Activated effector memory CD4-positive, alpha-beta T cell treated with Interleukin-2 at 50 U/mL for 16 hours (primary cell): ENCODE results near the gene C12orf56.

Experiments used
- DNase-seq: peaks from one replicate; pipeline ENCODE4 v3.0.0-alpha.2; 2020

Gene C12orf56, protein sequence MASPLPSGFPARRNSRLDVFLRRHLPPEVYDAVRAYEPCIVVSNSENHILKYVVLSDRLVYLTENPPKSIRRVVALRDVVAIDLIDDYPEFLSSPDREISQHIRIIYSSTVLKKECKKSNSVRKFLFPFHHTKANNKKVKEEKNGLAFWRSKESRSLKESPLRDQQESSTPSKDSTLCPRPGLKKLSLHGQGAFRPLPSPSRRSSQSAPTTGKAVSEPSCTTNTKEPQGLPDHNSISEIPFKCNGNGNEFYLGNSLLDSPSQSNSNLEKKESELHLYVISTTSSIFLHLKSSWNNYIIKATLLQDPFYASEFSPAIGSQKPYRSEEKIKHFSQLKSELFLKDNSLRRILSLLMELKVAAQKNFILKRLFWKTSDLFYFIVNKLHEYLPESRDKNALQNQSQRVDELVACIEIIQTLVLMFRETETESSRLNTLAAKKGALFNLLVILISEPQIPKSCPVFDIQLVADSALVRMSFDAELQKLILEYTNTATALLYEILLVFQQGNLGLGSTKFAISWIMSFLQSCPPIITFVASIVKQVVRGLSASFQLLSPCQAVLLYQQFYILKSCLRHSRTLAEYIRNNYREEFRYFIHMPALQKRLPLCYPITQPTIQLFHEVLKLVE

DNA sequence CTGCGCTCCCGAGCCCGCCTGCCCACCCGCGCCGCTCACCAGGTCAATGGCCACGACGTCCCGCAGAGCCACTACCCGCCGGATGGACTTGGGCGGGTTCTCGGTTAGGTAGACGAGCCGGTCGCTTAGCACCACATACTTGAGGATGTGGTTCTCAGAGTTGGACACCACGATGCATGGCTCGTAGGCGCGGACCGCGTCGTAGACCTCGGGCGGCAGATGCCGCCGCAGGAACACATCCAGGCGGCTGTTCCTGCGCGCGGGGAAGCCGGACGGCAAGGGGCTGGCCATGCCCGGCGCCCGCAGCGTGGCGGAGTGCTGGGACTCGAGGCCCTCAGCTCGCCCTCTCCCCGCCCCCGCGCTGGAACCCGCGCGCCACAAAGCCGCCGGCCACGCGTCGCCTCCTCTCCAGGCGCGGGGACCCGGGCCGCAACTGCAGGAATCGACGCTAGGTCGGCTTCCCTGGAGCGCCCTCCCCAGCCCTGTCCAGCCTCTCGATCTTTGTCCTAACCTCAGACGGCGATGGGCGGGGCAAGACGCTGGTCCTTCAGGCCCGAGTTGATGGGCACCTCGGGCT lies at the start of gene C12orf56:
C12orf56 (minus strand) TSS at position 484 of the 577 bp plus-strand sequence; CDS start at position 291, 193 bp downstream.
- no peak for DNase-seq

DNA sequence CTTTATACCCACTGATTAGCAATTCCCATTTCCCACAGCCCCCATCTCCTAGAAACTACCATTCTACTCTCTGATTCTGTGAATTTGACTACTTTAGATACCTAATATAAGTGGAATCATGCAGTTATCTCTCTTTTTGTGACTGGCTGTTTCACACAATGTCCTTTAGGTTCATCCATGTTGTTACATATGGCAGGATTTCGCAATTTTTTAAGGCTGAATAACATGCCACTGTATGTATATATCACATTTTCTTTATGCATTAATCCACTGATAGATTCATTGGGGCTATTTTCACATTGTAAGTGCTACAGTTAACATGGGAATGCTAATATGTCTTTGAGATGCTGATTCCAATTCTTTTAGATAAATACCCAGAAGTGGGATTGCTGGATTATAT lies 49.5 kb upstream of the C12orf56 start:
- no peak for DNase-seq

- no peak for DNase-seq
These were observed 43.4 kb upstream of the C12orf56 start for GRCh38 chr12:64433915-64434314.

DNA sequence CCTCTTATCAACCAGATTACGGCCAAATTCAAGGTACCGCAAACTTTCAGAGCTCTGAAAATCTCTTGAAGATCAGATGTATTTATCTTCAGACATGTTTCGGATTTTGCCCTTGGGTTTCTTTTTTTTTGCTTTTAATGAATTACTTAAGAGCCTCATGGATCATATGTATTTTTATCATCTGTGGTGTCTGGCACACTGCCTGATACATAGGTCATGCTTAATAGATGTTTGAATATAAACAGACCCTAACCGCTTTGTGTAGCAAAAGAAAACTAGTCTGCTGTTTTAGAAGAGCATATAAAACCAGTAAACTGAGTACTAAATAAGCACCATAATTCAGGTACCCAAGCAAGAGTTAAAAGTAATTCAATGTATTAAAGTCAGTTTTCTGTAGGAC lies 41.2 kb upstream of the C12orf56 start:
- no peak for DNase-seq

- no peak for DNase-seq
These were observed 40.3 kb upstream of the C12orf56 start for GRCh38 chr12:64430886-64431285.

DNA sequence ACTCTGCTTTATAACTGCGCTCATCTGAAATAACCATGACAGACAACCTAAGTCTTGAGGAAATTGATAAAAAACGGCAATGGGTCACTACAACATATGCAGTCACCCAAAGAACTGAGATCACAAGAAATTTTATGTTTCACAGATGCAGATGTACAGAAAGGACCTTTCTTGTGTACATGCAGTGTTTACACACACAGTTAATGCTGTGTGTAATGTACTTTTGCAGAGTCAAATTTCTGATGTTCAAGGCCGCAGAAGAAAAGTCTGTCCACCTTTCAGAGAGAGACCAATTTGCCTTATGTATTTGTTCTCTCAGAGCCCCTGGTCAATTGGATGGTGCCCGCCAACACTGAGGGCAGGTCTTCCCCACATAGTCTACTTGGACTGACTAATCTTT lies 38.4 kb upstream of the C12orf56 start:
- no peak for DNase-seq

DNA sequence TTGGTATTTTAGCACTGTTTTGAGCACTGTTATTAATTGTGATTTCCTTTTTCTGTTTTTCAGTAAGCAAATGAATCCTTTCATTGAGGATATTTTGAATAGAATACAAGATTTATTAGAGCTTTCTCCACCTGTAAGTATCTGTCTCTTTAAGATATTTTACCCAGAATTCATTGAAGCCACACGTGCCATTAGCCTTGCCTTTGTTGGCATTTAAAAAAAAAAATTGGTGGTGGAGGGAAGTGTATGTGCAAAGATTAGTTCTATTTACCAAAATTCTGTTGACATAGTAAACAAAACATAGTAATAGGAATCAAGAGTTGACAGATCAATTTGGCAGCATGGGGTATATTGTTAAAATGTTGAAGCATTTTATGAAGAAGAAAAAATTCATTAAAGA lies 37.4 kb upstream of the C12orf56 start:
- DNase-seq = no peak

DNA sequence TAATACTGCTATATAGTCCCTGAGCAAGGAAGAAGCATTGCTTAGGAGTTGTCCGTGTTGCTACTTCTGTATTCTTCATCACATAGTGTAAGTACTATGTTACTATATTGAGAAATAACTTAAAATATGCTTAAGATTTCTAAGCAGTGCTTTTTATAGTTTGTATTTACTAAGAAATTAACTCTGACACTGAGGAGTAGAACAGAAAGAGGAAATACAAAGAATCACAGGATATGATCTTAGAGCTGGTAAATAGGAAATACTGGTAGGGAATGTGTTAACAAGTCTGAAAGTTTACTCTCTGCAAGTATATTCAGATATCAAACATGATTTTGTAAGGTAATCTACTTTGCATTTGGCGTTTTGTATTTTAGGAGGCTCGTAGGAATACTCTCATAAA lies 29.1 kb upstream of the C12orf56 start:
- DNase-seq = no peak

GRCh38 chr12:64418209-64418608 lies 27.7 kb upstream of the C12orf56 start:
- no peak for DNase-seq

GRCh38 chr12:64413884-64414283 lies 23.3 kb upstream of the C12orf56 start:
- DNase-seq = no peak

DNA sequence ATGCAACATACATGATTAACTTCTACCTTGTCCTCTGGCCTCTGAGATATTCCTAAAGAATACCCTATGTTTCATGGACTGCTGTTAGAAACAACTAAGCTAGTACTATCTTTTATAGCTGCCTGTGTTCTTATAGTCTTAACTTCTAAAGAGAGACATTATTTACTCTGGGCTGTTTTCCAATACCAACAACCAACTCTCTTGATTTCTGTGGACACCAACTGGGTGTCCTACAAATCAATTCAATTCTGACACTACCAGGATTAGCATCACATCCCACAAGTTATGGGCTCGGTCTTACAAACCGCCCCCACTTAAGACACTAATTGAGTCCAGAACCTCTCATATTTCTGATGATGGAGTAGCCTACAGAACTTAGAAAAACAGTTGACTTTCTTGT lies 21.9 kb upstream of the C12orf56 start:
- no peak for DNase-seq

GRCh38 chr12:64411427-64411826 lies 20.9 kb upstream of the C12orf56 start:
- no peak for DNase-seq

GRCh38 chr12:64407342-64408223 lies 17.0 kb upstream of the C12orf56 start:
- DNase-seq = no peak

DNA sequence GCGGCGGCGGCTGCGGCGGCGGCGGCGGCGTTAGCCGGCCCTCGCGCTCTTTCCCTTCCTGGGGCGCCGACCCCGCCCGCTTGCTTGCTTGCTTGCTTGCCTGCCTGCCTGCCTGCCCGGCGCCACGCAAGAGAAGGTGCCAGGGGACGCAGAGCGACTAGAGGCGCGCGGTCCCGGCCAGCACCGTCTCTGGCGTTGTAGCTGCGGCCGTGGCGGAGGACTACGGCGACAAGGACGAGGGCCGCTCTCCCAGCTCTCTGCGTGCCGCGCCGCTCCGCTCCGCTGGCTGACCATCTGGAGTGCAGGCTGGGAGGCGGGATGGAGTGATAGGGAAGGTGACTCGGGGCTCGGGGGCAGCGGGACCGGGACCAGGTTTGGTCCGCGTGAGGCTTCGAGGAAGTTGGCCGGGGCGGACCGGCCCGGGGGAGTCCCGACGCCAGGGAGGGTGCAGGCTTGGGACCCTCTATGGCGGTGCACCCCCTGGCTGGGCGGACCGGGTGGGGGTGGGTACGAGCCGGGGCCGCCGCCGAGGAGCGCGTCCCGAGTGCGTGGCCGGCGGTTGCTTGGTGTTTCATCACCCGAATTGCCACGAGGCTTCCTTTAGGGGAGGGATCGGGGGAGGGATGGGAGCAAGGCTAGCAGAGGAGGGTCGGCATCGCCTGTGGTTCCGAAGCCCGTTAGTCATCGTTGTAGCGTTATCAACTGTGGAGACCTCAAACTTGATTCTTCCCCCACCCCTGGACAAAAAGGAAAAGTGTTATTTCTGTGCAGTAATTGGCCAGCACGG lies 14.1 kb upstream of the C12orf56 start:
- DNase-seq = peak; percentile 46

GRCh38 chr12:64403707-64404469 lies 13.3 kb upstream of the C12orf56 start, which contains the start of gene XPOT:
Gene XPOT, plus strand, starts transcription at chr12:64404392. Its CDS starts 5,644 bp downstream, at chr12:64410036.
- DNase-seq = peak; percentile 92

DNA sequence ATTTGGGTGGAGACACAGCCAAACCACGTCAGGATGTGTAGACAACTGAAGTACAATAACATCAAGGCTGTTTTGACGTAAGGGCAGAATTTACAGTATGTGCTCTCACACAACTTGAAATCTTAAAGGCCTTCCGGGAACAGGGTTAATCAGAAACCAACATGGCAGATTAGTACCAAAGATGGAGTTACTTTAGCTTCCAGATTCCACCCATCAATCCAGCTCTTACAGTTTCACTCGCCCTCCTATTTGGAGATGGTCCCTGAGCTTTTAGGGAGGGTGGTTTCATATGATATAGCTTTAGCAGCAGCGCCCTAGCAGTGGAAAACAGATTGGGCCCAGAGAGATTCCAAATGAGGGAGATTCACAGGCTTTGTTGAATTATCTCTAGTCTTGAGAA lies 11.6 kb upstream of the C12orf56 start:
- no peak for DNase-seq

GRCh38 chr12:64400041-64400440 lies 9.5 kb upstream of the C12orf56 start:
- DNase-seq = peak; percentile 28

DNA sequence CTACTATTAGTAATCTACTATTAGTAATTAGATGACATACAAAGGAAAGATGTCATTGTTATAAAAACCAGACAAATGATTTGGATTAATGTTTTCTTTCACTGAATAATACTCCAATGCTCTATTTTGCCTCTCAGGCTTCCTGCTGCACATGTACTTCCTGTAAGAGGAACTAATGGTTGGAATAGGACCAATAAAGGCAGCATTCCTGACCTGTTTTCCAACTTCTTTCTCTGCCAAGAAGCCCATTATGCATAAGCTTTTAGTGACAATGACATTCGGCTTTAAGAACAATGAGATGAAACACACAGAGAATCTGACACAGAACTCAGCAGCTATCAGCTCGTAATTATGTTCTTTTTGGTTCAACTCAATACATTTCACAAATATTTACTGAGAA lies 5.2 kb upstream of the C12orf56 start:
- DNase-seq = no peak

DNA sequence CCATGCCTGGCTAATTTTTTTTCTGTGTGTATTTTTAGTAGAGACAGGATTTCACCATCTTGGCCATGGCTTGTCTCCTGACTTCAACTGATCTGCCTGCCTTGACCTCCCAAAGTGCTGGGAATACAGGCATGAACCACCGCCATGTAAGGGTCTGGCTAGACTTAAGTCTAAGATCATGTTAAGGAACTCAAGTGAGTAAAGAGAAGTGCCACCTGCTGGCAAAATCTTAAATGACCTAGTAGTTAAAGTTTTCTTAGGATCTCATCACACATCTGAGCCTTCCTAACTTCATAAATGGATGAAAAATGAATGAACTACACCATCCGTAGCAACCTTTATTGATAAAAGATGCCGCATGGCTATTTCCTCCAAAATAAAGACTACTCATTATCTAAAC lies 1.7 kb upstream of the C12orf56 start:
- DNase-seq = no peak

DNA sequence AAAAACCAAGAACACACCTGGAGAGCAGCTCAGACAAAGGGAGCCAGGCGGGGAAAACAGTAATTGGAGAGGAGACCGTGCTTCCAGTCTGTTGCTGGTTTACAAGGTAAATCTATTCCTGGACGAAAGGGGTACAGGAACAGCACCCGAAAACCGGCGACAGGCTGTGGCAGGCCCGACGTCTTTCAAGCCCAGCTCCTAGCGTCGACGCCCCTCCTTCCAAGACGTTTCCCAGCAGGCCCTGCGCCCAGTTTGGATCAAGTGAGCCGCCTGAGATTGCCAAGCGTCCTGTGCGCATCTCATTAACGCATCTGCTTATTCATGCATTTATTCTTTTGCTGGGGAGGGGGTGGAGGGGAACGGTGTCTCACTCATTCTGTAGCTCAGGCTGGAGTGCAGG lies 1.4 kb downstream of the C12orf56 start:
- no peak for DNase-seq

GRCh38 chr12:64387197-64387816 lies 3.3 kb downstream of the C12orf56 start:
- DNase-seq = no peak
